IgD-negative memory B cell (primary cell): ENCODE results near the gene HS3ST3A1. TPM values are rescaled to one million over a fixed set of nuclear protein-coding genes. Genes with fewer than 3 reads are reported as not detected.

Experiments
- H3K27ac Mint-ChIP-seq, 3 donors: one replicate each; pipeline ENCODE4 v1.8.0; 2020 to 2022; ENCODE audit warnings: mild to moderate bottlenecking in 3 of 3, mixed read lengths in 3 of 3, moderate library complexity in 1 of 3
- H3K27me3 Mint-ChIP-seq: one replicate; pipeline ENCODE4 v1.8.0; 2021; ENCODE audit warnings: mixed read lengths
- H3K36me3 Mint-ChIP-seq: one replicate; pipeline ENCODE4 v1.8.0; 2020; ENCODE audit warnings: mild to moderate bottlenecking, mixed read lengths
- H3K4me1 Mint-ChIP-seq, 3 donors: one replicate each; pipeline ENCODE4 v1.8.0; 2020 to 2022; ENCODE audit warnings: mixed read lengths in 3 of 3, mild to moderate bottlenecking in 1 of 3
- H3K4me3 Mint-ChIP-seq, 4 donors: one replicate each; pipeline ENCODE4 v1.8.0; 2020 to 2022; ENCODE audit warnings: mild to moderate bottlenecking in 4 of 4, mixed read lengths in 4 of 4, moderate library complexity in 3 of 4
- H3K9me3 Mint-ChIP-seq, 3 donors: one replicate each; pipeline ENCODE4 v1.8.0; 2020 to 2021; ENCODE audit warnings: mixed read lengths in 3 of 3, mild to moderate bottlenecking in 1 of 3
- polyA plus RNA-seq: library from polyadenylated mRNA; unstranded; fragments of 300-500 nt; fragmentation: Illumina TruSeq; gene quantifications from one replicate; pipeline ENCODE4 v1.2.3, GENCODE V29; 2021

HS3ST3A1 gene
- polyA plus RNA-seq, 1 donor from 2014 or later = 0.44 TPM

DNA sequence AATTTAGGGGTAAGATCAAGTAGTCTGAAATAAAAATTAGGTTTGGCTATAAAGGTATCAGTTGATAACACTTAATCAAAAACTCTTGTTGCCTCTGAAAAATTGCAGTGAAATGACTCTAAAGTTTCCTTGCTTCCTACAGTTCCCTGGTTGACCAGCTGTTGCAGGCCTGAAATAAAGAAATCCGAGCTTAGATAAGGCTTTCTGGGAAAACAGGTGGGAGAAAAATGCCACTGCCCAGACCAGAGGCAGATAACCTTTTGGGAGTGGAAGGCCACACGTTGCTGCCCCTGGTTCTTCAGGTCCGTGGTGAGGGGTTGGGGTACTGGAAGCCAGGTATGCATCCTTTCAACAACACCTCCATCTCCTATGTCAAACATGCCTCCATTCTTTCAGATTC is 111.3 kb downstream of the HS3ST3A1 start:
- no peak overlapping the region for H3K4me3 Mint-ChIP-seq
- no peak overlapping the region for H3K27ac Mint-ChIP-seq
- H3K27me3 Mint-ChIP-seq = peaks cover 2% of the 10 kb centered on the region
- peaks cover 0 to 3% (median 0%) of the 10 kb centered on the region in 3 donors for H3K4me1 Mint-ChIP-seq
- no peaks in the 10 kb centered on the region for H3K36me3 Mint-ChIP-seq
- H3K9me3 Mint-ChIP-seq = peaks cover 0 to 7% (median 0%) of the 10 kb centered on the region in 3 donors

DNA sequence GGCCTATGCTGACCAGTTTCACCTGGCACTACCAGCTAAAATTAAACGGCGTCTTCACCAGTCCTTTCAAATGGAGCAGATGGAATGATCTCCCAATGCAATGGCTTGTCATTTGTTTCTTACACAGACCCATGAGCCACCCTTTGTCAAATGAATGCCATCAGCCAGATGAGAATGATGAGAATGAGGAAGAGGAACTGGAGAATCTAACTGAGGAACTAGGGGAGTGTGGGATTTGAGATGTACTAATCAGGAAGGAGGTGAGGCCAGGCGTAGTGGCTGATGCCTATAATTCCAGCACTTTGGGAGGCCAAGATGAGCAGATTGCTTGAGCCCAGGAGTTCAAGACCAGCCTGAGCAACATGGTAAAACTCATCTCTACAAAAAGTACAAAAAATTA is 116.4 kb downstream of the HS3ST3A1 start:
- H3K27ac Mint-ChIP-seq = no peak overlapping the region
- H3K4me3 Mint-ChIP-seq = no peak overlapping the region

DNA sequence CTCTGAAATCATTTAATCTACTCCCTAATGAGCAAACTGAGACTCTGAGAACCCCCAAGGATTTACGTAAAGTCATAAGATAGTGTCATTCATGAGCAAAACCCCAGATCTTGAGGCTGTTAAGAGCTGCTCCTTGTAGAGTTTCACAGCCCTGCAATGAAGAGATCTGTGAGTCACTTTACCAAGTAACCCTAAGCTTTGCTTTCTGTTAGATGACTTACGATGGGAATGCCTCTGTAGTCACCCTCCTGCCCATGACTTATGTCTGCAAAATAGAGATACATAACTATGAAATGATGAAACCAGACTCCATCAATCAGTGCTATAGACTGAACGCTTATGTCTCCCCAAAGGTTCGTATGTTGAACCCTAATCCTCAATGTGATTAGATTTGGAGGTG is 117.7 kb downstream of the HS3ST3A1 start:
- Mint-ChIP-seq H3K27me3 (no peaks in the 10 kb centered on the region), H3K36me3 (no peaks in the 10 kb centered on the region), H3K9me3 (peaks cover 8 to 21% (median 10%) of the 10 kb centered on the region in 3 donors), H3K4me1 (no peaks in the 10 kb centered on the region), H3K27ac (no peak overlapping the region), H3K4me3 (no peak overlapping the region)

More for the DNA sequence above, 116.4 kb downstream of the HS3ST3A1 start:
- H3K27me3 Mint-ChIP-seq = peaks cover 2% of the 10 kb centered on the region
- peaks cover 4 to 18% (median 12%) of the 10 kb centered on the region in 3 donors for H3K9me3 Mint-ChIP-seq
- no peaks in the 10 kb centered on the region for H3K4me1 Mint-ChIP-seq
- H3K36me3 Mint-ChIP-seq = no peaks in the 10 kb centered on the region

DNA sequence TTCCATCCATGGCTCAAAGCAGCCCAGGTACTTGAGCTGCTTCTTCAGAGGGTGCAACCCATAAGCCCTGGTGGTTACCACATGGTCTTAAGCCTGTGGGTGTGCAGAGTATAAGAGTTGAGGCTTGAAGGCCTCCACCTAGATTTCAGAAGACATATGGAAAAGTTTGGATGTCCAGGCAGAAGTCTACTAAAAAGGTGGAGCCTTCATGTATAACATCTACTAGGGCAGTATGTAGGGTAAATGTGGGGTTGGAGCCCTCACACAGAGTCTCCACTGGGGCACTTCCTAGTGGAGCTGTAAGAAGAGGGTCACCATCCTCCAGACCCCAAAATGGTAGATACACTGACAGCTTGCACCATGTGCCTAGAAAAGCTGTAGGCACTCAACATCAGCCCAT is 120.9 kb downstream of the HS3ST3A1 start:
- H3K27ac Mint-ChIP-seq = no peak overlapping the region
- H3K4me1 Mint-ChIP-seq = no peaks in the 10 kb centered on the region
- H3K27me3 Mint-ChIP-seq = peaks cover 3% of the 10 kb centered on the region
- H3K36me3 Mint-ChIP-seq = no peaks in the 10 kb centered on the region
- H3K4me3 Mint-ChIP-seq = no peak overlapping the region
- peaks cover 10 to 24% (median 10%) of the 10 kb centered on the region in 3 donors for H3K9me3 Mint-ChIP-seq

DNA sequence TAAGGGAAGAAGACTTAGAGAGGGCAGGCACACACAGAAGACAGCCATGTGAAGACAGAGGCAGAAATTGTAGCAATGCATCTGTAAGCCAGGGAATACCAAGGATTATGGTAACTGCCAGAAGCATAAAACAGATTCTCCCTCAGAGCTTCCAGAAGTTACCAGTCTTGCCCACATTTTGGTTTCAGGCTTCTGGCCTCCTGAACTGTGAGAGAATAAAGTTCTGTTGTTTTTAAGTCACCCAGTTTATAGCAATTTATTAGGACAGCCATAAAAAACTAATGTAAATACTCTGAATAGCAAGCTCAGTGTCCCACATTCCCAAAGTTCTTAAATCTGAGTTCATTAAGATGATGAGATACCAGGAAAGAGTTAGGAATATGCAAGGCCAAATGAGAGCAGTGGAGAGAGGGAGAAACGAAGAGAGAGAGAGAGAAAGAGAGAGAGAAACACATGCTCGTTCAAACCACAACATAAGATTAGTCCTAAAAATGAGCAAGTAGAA is 123.4 kb downstream of the HS3ST3A1 start:
- peaks cover 10 to 21% (median 12%) of the 10 kb centered on the region in 3 donors for H3K9me3 Mint-ChIP-seq

DNA sequence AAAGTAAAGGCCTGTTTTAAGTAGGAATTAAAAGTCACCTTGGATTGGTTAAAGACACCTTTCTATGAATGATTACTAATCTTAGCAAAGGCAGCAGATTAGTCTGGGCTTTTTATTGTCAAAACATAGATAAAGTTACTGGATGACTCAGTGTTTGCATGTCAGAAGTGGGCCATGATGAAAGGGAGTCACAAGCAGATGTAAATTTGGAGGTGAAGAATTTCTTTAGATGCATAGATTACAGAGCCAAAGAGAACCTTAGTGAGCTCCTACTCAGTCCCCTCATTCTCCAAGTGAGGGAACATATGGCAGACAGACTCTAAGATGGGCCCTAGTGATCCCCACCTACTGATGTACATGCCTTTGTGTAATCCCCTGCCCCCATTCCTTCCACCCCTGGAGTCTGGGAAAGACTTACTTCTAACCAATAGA is 124.5 kb downstream of the HS3ST3A1 start:
- Mint-ChIP-seq H3K36me3 (no peaks in the 10 kb centered on the region), H3K4me1 (no peaks in the 10 kb centered on the region), H3K27ac (no peak overlapping the region), H3K4me3 (no peak overlapping the region), H3K27me3 (peaks cover 3% of the 10 kb centered on the region), H3K9me3 (peaks cover 10 to 19% (median 12%) of the 10 kb centered on the region in 3 donors)

More for the DNA sequence above, 123.4 kb downstream of the HS3ST3A1 start:
- peaks cover 3% of the 10 kb centered on the region for H3K27me3 Mint-ChIP-seq
- H3K4me3 Mint-ChIP-seq = no peak overlapping the region
- H3K4me1 Mint-ChIP-seq = no peaks in the 10 kb centered on the region
- H3K27ac Mint-ChIP-seq = no peak overlapping the region
- H3K36me3 Mint-ChIP-seq = no peaks in the 10 kb centered on the region

DNA sequence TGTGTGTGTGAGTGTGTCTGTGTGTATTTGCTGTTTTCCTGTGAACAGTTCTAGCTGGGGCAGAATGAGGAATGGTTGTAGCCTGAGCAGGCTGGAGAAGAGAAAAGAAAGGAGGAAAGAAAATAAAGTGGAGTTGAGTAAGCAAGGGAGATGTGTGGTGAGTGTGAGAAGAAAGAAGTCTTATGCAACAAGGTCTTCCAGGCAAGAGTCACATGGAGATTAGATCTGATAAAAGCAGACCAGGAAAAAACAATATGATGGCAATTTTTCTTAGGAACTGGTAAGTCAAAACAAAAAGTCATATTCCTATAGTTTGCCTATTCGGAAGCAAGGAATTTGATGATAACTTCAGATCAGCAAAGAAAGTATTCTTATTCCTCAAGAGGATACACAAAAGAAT is 125.0 kb downstream of the HS3ST3A1 start:
- Mint-ChIP-seq H3K36me3 (no peaks in the 10 kb centered on the region), H3K4me3 (no peak overlapping the region), H3K27ac (no peak overlapping the region), H3K9me3 (peaks cover 8 to 18% (median 10%) of the 10 kb centered on the region in 3 donors), H3K4me1 (no peaks in the 10 kb centered on the region), H3K27me3 (peaks cover 3% of the 10 kb centered on the region)

DNA sequence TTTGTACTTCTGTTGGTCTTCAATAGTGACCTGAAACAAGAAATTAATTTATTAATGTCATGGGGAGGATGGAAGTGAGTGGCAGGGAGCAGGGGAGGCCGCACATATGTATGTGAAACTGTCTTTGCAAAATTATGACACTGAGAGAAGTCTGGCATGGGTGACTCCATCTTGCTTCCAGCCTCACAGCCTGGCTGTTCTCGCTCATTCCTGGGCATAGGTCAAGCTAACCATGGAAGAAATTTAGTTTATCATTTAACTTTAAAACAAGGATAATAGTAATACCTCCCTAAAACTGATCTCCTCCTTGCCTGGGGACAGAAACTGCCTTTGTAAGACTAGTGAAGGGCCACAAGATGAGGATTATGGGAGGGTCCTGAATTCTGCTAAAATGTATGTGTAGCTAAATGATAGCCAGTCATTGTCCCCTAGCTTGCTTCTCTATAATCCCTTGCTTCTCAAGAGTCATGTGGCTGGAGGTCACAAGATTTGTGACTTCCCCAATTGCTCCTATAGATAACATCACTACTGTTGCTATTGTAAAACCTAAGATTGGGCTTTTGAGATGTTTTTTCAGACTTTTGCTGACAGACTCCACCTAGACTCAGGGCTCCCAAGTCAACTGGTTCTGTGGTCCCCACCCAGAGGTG is 126.0 kb downstream of the HS3ST3A1 start:
- H3K36me3 Mint-ChIP-seq = no peaks in the 10 kb centered on the region
- H3K4me3 Mint-ChIP-seq = no peak overlapping the region
- H3K27ac Mint-ChIP-seq = no peak overlapping the region
- no peaks in the 10 kb centered on the region for H3K4me1 Mint-ChIP-seq
- peaks cover 3% of the 10 kb centered on the region for H3K27me3 Mint-ChIP-seq
- peaks cover 7 to 12% (median 7%) of the 10 kb centered on the region in 3 donors for H3K9me3 Mint-ChIP-seq

DNA sequence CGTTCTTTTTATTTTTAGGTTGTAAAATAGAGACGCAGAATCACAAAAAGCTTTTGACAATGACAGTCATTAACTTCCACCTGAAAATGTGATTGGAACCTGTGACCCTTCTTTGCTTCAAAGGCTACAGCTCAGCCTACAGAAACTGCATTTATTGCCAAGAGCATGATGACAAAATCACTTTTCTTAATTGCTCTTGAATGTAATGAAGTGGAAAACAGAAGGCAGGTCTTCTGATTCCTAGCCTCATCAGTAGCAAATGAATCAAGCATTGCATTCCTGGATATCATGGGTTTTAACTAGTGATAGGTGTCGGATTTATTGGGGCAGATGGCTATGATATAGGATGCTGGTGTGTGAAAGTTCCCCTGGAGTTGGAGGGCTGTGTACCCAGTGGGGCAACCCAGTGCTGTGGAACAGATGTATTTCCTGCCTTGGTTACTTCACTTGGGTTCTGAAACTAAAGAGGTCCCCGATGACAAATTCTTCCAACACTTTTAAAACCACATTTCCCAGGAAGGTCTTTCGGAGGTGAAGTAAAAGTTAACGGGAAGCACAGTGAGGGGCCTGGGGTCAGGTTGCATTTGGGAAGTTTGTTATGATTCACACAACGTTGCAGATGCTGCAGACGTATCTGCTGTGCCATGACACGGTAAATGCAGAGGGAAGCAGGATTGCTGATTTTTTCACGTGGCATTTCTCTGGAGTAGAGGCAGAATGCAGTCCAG is 127.5 kb downstream of the HS3ST3A1 start:
- Mint-ChIP-seq H3K27ac (no peak overlapping the region), H3K9me3 (peaks cover 0 to 7% (median 4%) of the 10 kb centered on the region in 3 donors), H3K27me3 (peaks cover 3% of the 10 kb centered on the region), H3K4me1 (no peaks in the 10 kb centered on the region), H3K4me3 (no peak overlapping the region), H3K36me3 (no peaks in the 10 kb centered on the region)

DNA sequence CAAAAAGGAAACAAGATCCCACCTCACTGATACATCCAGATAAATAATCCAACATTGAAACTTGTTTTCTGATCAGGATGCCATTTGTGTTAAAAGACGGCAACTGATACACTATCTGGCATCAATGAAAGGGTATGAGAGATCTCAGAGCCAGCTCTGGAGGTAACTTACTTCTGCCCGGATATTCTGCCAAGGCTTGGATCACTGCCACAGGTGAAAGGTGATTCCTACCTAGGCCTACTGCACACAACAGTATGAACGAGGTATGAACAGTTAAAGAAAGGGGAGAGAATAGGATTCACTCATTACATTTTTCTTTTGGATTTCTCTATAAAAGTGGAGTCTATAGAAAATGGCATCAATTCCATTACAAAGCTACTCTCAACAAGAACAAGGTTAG is 136.1 kb downstream of the HS3ST3A1 start:
- Mint-ChIP-seq H3K4me3 (no peak overlapping the region), H3K27me3 (no peaks in the 10 kb centered on the region), H3K9me3 (peaks cover 0 to 2% (median 0%) of the 10 kb centered on the region in 3 donors), H3K36me3 (no peaks in the 10 kb centered on the region), H3K27ac (no peak overlapping the region), H3K4me1 (no peaks in the 10 kb centered on the region)

DNA sequence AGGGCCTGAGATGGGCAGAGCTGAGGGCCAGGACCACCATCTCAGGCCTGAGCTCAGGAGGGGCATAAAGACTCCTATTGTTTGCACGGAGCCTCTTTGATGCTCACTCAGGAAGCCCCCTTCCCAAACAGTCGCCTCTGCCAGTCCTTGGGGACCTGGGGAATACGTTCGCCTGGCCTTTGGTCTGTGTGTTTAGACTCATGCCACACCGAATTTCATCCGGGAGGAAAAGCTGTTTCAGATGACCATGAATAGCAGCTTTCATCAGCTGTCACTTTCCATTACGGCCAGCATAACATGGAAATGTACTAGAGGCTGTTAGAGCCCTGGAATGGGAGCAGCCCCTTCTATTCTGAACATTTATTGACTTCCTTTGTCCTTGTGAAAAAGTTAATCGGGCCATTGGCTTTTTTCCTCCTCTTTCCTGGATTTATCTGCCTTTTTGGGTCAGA is 139.0 kb downstream of the HS3ST3A1 start:
- Mint-ChIP-seq H3K4me3 (no peak overlapping the region), H3K27ac (no peak overlapping the region), H3K36me3 (no peaks in the 10 kb centered on the region), H3K27me3 (peaks cover 2% of the 10 kb centered on the region), H3K9me3 (peaks cover 0 to 2% (median 0%) of the 10 kb centered on the region in 3 donors), H3K4me1 (peaks cover 0 to 1% (median 0%) of the 10 kb centered on the region in 3 donors)

DNA sequence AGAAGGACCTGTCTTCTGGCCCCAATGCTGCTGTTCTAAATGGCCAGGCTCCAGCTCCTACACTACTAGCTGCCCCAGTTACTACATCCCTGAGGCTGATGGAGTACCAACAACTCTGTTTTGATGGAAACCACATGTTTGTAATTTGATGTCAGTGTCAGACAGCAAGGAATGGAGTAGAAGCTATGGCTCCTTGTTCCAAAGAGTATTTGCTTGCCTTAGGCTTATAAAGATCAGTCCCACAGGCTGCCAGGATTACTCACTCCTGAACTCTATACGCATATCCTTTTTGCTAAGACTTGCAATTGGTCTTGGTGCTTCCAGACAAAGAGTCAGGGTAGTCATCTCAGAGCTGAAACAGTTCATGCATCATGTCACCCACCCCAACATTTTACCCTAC is 139.6 kb downstream of the HS3ST3A1 start:
- Mint-ChIP-seq H3K9me3 (peaks cover 0 to 2% (median 0%) of the 10 kb centered on the region in 3 donors), H3K27me3 (peaks cover 2% of the 10 kb centered on the region), H3K36me3 (no peaks in the 10 kb centered on the region), H3K4me1 (peaks cover 0 to 1% (median 0%) of the 10 kb centered on the region in 3 donors), H3K27ac (no peak overlapping the region), H3K4me3 (no peak overlapping the region)

DNA sequence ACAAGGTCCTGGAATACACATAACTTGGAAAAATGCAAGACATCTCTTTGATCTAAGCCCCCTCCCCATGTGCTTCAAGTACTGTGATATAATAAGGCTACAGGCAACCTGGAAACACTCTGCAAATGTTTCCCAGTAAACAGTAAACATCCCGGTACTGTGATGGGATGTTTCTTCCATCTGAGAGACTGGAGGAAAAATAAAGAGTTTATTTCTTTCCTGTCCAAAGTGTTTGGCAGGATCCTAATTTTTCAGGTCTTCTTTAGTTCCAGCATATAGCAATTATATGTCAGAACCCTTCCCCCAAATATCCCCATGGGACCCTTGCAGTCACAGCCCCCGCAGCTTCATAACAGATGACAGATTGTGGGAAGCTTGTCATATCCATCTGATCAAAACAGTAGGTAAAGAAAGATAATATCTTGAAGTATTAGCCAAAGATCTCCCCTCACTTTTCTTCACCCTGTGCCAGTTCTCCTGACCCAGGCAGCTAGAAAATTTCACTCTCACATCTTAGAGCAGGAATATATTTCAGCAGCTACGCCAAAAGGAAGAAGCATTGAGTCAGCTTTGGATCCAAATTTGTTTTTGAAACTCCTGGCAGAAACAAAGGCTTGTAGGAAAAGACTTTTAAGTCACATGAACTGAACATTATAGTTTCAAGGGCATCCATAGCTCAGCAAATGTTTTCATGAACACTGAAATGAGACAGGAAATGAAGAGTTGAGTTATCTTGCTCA is 141.3 kb downstream of the HS3ST3A1 start:
- H3K27ac Mint-ChIP-seq = no peak overlapping the region
- H3K9me3 Mint-ChIP-seq = peaks cover 0 to 2% (median 0%) of the 10 kb centered on the region in 3 donors
- no peaks in the 10 kb centered on the region for H3K36me3 Mint-ChIP-seq
- H3K4me1 Mint-ChIP-seq = peaks cover 0 to 1% (median 0%) of the 10 kb centered on the region in 3 donors
- H3K4me3 Mint-ChIP-seq = no peak overlapping the region
- peaks cover 2% of the 10 kb centered on the region for H3K27me3 Mint-ChIP-seq

DNA sequence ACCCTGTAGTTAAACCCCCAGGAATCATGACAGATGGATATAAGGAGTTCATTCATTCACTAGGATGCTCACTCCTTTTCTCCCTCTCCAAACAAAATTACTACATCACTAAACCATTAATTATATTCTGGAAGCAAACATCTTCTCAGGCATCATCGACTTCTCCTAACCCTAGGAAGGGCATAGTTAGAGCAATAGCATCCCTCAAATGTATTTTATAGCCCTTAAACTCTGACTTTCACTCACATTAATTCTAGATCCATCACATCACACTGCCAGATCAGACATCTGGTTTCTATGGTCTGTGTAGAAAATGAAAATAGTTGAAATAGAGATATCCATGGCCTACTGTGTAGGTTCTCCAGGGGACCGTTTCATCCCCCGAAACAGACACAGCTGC is 143.9 kb downstream of the HS3ST3A1 start:
- no peak overlapping the region for H3K4me3 Mint-ChIP-seq
- no peak overlapping the region for H3K27ac Mint-ChIP-seq
- no peaks in the 10 kb centered on the region for H3K9me3 Mint-ChIP-seq
- peaks cover 2% of the 10 kb centered on the region for H3K27me3 Mint-ChIP-seq
- peaks cover 0 to 1% (median 0%) of the 10 kb centered on the region in 3 donors for H3K4me1 Mint-ChIP-seq
- H3K36me3 Mint-ChIP-seq = no peaks in the 10 kb centered on the region
